CD4-positive, alpha-beta T cell treated with Interleukin-10 for 1 hour (primary cell): Measurements from ENCODE around the gene RAB3GAP1.
"Not testable (repeated sequence)": the region's sequence is repeated elsewhere in the genome, so short reads cannot be mapped to it uniquely, and the experiment has no call there.

Experiments used
- DNase-seq: peaks from one replicate; pipeline ENCODE4 v3.0.0-alpha.2; 2020

RAB3GAP1 gene

DNA sequence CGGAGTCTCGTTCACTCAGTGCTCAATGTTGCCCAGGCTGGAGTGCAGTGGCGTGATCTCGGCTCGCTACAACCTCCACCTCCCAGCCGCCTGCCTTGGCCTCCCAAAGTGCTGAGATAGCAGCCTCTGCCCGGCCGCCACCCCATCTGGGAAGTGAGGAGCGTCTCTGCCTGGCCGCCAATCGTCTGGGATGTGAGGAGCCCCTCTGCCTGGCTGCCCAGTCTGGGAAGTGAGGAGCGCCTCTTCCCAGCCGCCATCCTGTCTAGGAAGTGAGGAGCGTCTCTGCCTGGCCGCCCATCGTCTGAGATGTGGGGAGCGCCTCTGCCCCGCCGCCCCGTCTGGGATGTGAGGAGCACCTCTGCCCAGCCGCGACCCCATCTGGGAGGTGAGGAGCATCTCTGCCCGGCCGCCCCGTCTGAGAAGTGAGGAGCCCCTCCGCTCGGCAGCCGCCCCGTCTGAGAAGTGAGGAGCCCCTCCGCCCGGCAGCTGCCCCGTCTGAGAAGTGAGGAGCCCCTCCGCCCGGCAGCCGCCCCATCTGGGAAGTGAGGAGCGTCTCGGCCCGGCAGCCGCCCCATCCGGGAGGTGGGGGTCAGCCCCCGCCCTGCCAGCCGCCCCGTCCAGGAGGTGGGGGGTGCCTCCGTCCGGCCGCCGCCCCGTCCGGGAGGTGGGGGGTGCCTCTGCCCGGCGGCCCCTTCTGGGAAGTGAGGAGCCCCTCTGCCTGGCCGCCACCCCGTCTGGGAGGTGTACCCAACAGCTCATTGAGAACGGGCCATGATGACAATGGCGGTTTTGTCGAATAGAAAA, 53.6 kb downstream of the RAB3GAP1 start:
- DNase-seq, result not testable (repeated sequence)

DNA sequence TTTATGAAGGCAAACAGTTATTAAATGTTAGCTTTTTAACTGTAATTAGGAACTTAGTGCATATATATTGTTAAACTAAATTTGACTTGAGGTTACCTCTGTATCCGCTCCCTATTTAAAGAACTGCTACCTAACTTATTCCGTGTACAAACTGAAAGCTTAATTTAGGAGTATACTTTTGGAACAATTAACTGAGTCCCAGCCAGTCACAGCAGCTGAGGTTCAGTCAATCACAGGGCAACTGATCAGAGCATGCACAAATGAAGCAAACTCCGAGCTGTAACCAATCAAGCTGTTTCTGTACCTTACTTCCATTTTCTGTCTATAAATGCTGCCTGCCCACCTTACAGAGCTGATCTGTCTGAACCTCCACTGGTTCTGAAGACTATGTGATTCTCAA, 61.2 kb downstream of the RAB3GAP1 start:
- no peak for DNase-seq

DNA sequence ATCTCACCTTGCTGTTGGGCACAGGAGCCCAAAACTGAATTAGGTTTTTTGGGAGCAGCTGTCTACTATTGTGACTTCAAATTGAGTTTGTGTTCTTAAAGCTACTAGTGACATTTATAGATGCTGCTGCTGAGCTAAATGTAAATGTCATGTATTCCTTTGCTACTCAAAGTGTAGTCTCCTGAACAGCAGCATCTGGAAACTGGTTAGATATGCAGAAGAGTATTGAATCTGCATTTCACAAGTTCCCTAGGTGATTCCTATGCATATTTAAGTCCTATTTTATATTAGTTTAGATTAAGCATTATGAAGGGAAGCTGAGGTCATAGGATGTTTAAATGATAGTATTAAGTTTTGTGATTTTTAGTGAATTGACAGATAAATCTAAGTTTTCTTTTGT, 67.5 kb downstream of the RAB3GAP1 start:
- DNase-seq, result no peak

DNA sequence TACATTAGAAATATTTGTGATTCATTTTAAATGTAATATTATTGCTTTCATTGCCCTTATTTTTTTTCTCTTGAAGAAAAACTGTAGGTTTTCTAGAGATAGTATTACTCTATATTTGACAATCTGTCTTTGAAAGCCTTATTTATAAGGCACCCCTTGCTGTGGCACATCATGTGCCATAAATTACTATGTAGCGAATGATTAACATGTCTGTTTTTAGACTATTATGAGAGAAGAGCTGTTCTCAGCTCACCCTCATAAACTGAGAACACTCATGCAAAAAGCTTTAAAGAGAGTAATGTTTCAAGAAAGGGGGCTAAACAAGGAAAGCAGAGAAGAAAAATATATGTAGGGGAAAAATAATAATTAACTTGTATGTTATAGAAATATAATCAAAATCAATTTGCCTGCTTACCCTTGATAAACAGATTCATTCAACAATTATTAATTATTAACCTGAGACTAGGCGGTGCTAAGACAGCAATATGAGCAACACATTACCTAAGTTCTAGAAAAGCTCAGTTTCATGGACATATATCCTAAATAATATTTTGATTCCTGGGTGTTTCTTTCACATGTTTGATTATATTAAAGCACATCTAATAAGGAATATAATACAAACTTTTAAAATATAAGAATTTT, 69.0 kb downstream of the RAB3GAP1 start:
- no peak for DNase-seq

DNA sequence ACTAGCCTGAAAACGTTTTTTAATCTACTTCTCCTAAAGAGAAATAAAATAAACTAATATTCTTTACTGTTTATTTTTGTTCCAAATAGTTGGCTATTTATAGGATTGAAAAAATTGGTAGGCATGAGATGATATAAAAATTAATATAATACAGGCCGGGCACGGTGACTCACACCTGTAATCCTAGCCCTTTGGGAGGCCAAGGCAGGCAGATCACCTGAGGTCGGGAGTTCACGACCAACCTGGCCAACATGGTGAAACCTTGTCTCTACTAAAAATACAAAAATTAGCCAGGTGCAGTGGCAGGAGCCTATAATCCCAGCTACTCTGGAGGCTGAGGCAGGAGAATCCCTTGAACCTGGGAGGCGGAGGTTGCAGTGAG, 69.6 kb downstream of the RAB3GAP1 start:
- DNase-seq, result not testable (repeated sequence)

DNA sequence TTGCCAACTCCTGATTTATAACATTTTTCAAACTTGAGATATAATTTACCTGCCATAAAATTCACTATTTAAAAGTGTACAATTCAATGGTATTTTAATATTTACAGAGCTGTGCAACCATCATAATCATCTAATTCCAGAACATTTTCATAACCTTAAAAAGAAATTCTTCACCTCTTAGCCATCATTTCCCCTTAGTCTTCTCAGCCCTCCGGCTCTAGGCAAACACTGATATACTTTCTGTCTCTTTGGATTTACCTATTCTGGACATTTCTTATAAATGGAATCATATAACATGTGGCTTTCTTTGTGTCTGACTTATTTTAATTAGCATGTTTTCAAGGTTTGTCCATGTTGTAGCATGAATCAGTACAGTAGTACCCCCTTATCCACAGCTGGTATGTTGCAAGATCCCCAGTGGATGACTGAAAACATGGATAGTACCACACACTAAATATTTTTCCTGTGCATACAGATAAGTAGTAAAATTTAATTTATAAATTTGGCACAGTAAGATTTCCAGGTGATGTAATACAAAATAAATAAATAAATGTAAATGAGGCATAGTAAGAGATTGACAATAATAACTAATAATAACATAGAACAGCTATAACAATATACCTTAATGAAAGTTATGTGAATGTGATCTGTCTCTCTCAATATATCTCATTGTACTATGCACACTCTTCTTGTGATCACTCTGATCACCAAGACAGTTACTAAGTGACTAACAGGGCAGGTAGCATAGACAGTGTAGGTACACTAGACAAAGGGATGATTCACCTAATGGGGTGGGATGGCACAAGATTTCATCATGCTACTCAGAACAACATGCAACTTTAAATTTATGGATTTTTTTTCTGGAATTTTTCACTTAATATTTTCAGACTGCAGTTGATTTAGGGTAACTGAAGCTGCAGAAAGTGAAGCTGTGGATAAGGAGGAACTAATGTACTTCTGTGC, 73.1 kb downstream of the RAB3GAP1 start:
- no peak for DNase-seq

DNA sequence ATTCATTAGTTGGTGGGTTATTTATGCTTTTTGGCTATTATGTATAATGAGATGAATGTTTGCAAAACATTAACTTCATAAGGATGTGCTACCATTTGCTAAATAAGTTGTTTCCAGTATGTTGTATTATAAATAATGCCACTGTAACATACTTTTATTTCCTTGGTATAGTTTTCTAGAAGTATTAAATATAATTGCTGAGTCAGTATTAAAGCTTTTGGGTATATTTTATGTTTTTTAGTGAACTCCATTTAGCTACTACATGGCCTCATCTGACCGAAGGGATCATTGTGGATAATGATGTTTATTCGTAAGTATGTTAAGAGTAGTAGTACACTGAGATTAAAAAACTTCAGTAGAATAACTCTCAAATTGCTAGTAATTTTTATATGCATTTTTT, 73.8 kb downstream of the RAB3GAP1 start:
- DNase-seq, result no peak

DNA sequence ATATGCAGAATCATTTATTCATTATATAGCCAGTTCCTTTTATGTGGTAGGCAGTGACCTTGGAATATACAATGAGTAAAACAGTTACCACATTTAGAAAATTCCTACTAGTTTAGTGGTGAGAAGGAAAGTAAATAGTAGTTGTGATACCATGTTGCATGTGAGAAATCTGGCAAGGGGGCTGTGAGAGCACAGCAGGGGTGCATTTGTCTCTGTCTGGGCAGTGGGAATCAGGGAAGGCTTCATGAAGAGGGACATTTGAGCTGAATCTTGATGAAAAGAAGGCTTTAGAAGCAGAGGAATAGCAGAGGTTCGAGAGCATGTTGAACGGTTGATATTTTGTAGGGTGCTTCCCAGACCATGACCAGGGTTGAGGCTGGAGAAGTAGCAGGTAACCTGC, 78.7 kb downstream of the RAB3GAP1 start:
- DNase-seq, result no peak

DNA sequence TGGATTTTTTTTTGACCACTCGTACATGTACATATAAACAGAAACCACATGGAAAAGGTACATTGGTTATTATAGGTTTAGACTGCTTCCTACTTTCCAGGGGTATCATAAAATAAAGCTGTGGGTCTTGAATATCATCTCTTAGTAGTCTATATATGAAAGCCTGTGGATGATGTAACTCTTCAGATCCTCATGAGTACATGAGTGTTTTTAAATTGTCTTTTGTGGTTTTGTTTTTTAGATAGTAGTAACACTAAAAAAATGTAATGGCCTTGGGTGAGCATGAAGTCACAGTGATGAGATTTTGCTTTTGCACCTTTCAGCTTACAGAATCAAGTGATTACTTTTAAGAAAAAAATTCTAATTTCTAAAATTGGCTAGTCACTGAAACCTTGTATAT, 80.2 kb downstream of the RAB3GAP1 start:
- DNase-seq, result no peak

DNA sequence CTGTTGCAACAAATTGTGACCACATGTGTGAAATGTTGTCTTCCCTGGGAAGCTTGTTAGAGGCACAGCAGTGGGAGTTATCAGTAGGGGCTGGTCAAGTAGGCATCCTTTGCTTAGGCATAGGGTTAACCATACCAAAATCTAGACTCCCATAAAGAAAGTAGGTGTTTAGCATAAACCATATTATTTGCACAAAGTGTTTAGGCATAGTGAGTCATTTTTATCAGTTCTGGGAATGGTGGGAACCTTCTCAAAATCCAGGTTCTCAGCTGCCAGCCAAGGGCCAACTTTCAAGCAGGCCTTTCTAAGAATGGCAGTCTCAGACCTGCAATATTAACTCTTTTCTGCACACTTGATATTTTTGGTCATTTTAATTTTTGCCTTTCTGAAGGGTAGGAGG, 88.5 kb downstream of the RAB3GAP1 start:
- DNase-seq, result no peak

DNA sequence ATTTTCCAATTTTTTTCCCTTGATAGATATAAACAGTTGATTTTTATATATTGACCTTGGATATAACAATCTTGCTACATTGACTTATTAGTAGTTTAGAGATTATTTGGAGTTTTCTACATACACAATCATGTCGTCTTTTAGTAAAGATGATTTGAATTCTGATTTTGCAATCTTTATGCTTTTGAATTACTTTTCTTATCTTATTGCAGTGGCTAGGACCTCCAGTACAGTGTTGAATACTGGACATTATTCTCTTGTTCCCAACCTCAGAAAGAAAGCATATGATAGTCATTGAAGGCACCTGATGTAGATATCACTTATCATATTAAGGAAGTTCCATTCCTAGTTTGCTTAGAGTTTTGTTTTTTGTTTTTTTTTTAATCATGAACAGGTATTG, 90.2 kb downstream of the RAB3GAP1 start:
- no peak for DNase-seq

DNA sequence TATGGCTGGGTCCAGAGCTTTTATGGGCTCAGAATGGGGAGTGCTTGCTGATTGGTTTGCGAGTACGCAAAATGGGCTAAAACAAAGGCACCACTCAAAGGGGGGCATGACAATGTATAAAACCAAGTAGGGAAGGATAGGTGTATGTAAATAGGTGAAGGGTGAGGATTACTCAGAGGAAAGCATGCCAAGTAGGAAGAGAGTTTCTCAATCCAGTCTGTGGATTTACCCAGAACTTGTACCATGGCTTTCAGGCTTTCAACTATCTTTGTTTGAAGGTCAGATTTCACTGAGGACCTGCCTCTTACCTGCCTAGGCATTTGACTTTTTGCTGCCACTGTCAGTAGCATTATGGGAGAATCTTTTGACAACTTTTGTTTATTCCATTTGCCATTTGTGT, 92.3 kb downstream of the RAB3GAP1 start:
- DNase-seq, result no peak

DNA sequence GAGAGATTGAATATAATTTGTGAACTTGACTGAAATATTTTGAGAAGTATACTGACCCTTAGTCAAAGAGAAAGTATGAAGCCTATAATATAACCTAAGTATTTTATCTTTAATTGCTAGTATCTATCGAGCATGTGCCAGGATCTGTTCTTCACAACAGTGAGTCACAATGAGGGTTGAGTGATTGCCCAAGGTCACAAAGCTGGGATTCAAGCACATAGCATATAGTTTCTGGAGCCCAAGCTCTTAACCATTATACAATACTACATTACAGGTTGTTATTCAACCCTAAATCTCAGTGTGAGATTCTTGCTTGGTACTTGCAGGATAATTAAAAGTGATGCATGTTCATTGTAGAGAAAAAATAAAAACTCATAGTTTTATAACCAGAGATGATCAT, 97.2 kb downstream of the RAB3GAP1 start:
- DNase-seq, result no peak

DNA sequence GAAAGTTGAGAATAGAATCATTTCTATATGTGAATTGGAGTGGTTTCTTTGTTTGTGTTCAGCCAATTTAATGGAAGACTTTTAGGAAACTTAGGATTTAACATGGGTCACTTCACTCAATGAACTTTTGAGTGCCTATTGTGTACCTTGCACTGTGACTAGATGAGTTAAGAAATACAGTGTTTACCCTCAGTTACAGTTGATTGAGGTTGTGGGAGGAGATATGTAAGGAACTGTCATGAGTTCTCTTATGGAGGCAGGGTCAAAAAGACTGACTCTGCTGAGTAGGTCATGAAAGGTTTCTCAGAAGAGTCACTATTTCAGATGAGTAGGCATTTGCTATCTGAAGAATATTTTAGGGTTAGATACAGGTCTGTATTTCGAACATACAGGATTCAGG, 98.6 kb downstream of the RAB3GAP1 start:
- no peak for DNase-seq

DNA sequence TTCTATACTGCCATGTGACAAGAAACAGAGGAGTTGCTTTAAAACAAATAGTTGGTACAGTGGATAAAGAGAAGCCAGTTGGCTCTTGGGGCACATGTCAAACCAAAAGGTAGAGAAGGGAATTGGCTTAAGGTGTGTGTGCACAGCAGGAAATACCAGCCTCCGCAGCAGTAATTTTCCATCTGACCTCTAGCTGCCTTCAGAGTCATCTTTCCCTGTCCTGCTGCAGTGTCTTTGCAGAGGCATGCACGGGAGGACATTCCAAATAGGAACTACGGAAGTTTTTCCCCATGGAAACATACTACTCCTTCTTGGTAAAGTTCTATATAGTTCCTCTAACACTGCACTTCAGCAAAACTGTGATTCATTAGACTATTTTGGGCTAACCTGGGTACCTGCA, 99.5 kb downstream of the RAB3GAP1 start:
- DNase-seq, result no peak

DNA sequence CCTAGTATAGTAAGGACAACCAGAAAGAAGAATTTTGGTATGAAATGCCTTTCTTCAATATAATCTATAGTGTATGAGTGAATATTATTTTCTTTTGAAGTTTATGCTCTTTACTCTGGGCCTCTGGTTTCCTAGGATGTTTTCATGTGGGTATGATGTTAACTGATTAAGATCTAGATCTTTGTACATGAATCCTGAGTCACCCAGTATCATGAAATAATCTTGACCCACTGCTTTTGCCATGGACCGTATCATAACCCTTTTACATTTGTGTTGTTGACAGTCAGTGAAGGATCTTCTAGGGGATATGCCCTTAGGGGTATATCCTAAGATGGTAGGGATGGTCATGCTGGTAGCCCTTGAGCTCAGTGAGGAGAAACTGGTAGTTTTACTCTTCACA, 100.3 kb downstream of the RAB3GAP1 start:
- no peak for DNase-seq

DNA sequence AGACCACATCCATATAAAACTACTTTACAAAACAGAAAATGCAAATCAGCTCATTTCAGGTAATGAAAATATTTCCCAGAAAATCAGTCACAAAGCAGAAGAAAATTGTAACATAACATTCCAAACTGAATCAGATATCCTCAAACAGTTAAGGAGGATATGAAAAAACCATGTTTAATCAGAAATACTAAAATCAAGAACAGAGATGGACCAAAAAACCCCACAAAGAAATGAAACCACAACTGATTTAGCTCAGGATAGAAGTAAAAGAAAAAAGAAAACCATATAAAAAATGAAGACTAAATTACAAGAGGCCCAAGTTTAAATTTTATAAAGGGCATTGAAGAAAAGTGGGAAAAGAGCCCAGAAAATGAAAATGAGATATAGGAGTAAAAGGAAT, 102.9 kb downstream of the RAB3GAP1 start:
- no peak for DNase-seq

DNA sequence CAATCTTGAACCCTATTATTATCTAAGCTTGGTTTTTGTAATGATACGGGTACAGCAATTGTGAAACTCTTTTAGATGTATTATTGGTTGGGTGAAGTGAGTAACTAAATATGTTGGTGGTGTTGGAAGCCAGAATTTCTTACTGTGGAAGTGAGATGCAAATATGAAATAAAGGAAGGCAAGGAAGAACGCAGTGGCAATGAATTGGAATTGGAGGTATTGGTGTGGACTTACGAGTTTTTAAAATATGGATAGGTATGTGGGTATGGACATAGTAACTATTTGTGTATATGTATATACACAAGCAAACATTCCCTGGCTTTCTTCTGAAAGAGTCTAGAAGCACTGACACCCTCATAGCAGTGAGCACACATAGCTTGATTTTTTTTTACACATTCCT, 105.8 kb downstream of the RAB3GAP1 start:
- no peak for DNase-seq

DNA sequence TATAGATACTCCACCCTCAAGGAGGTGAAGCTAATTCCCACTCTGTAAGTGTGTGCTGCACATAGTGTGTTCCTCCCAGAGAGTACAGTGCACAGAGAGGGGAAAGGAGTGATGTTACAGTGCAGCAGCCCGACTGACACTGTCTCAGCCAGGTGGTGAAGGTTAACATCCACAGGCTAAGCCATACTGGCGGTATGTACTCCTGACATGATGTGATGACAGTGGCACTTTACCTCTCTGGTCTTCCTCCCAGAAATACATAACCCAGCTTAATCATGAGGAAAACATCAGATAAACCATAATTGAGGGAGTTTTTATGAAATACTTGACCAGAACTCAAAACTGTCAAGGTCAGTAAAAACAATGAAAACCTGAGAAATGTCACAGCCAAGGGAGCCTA, 107.1 kb downstream of the RAB3GAP1 start:
- DNase-seq, result no peak

DNA sequence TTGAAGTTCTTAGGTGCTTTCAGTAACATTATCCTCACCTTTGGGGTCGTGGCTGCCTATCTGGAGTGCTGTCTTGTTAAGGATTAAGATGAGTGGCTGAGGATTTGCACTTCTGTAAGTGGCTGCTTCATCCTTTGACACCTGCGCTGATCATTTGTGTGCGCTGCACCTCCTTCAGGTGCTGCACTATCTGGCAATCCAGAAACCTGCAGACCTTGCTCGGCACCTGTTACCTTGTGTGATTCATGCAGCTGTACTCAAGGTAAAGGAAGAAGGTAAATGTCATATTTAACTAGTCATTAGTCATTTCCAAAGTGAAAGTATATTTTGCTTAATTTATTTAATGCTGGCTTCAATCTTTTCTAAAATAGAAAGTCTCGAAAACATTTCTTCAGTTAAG, 110.3 kb downstream of the RAB3GAP1 start:
- no peak for DNase-seq

DNA sequence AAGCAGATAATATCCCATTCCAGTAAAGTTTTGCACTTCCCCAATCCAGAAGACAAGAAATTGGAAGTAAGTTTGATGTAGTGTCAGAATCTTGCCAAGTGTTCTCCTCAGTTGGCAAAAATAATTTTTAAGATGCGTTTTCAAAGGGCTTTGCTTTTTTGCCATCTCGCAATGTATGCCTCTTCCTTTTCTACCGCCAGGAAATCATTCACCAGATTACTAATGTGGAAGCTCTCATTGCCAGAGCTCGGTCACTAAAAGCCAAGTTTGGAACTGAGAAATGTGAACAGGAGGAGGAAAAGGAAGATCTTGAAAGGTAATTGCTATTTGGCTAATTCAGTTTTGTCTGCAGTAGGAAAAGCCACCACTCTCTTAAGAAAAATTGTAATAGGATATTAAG, 110.7 kb downstream of the RAB3GAP1 start:
- no peak for DNase-seq

DNA sequence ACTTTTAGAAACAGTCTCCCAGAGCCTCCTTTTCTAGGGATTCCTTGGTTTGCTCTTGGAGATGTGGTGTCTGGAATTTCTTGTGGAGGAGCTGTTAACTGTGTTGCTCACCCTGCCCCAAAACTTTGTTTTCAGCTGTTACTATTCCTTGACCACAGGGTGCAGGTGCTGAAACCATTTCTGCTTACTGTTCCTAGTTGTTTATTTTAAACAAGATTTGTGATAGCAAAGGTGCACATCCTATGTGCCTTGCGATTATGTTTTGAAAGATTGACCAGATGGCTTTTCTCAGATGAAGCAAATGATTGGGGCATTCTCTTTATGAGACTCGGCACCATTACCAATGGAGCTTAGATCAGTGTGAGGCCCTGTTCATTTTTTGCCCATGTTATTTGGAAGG, 111.2 kb downstream of the RAB3GAP1 start:
- DNase-seq, result no peak

DNA sequence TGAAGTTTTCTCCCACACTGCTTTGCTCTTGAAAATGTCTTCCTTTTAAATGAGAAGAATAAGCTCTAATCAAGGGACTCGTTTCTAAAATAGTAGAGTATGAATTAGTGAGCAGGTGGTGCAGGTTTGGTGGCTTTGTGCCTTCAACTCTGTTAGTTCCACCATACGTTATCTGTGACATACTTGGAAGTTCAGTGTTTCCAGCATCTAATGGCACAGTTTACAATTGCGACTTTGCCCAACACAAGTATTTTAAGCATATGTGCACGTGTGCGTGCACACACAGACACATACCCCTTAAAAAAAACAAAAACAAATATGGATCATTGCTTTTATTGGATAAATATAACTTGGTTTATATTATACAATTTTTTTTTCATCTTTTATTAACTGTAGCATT, 111.8 kb downstream of the RAB3GAP1 start:
- DNase-seq, result no peak

DNA sequence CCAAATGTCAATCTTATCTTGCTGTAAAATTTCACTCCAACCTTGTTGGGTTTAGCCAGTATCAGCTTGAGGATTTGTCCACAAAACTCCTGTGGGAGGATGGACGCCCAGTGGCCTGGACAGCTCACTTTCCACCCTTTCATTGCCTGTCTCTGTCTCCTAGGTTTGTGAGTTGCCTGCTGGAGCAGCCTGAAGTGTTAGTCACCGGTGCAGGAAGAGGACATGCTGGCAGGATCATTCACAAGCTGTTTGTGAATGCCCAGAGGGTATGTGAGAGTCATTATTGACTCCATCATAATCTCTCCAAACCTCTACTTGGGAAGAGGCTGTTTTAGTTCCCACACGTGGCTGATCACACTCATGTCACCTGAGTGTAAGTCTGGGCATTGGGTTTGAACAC, 112.3 kb downstream of the RAB3GAP1 start:
- no peak for DNase-seq
